NT2/D1 (cell line): ENCODE data around the gene PKMYT1.
"Not testable (repeated sequence)": the region's sequence is repeated elsewhere in the genome, so short reads cannot be mapped to it uniquely, and the experiment has no call there.

Experiments used
- DNase-seq: peaks from one replicate; pipeline ENCODE4 v3.0.0-alpha.2; 2011; ENCODE audit warnings: low read depth, low spot score
- H3K27me3 ChIP-seq: 2 replicates; pipeline ENCODE4 v1.6.0; 2011; ENCODE audit warnings: mild to moderate bottlenecking; ENCODE audit not compliant: insufficient read length, insufficient read depth
- H3K36me3 ChIP-seq: 2 replicates; pipeline ENCODE4 v1.6.1; 2011; ENCODE audit warnings: mild to moderate bottlenecking, low read length, mixed read lengths; ENCODE audit not compliant: insufficient read depth, insufficient read length
- H3K4me1 ChIP-seq: 2 replicates; pipeline ENCODE4 v1.5.1; 2011; ENCODE audit not compliant: insufficient read depth, insufficient read length
- H3K4me3 ChIP-seq: 2 replicates; pipeline ENCODE4 v1.5.1; 2011; ENCODE audit warnings: low read depth; ENCODE audit not compliant: insufficient read length
- H3K9ac ChIP-seq: 2 replicates; pipeline ENCODE4 v1.6.0; 2011; ENCODE audit warnings: low read depth; ENCODE audit not compliant: insufficient read length
- H3K9me3 ChIP-seq: 2 replicates; pipeline ENCODE4 v1.5.1; 2011; ENCODE audit warnings: mild to moderate bottlenecking, low read length; ENCODE audit not compliant: insufficient read depth
- SUZ12 ChIP-seq: IDR thresholded peaks from 2 replicates; pipeline ENCODE4 v1.6.1; 2011; ENCODE audit not compliant: insufficient read length, insufficient read depth; ENCODE audit errors: extremely low read depth
- YY1 ChIP-seq: IDR thresholded peaks from 2 replicates; pipeline ENCODE4 v1.6.1; 2011; ENCODE audit not compliant: insufficient read length, insufficient read depth
- ZNF274 ChIP-seq: IDR thresholded peaks from 2 replicates; pipeline ENCODE4 v1.6.1; 2011; ENCODE audit warnings: mild to moderate bottlenecking, low read depth, low read length

Gene PKMYT1

DNA sequence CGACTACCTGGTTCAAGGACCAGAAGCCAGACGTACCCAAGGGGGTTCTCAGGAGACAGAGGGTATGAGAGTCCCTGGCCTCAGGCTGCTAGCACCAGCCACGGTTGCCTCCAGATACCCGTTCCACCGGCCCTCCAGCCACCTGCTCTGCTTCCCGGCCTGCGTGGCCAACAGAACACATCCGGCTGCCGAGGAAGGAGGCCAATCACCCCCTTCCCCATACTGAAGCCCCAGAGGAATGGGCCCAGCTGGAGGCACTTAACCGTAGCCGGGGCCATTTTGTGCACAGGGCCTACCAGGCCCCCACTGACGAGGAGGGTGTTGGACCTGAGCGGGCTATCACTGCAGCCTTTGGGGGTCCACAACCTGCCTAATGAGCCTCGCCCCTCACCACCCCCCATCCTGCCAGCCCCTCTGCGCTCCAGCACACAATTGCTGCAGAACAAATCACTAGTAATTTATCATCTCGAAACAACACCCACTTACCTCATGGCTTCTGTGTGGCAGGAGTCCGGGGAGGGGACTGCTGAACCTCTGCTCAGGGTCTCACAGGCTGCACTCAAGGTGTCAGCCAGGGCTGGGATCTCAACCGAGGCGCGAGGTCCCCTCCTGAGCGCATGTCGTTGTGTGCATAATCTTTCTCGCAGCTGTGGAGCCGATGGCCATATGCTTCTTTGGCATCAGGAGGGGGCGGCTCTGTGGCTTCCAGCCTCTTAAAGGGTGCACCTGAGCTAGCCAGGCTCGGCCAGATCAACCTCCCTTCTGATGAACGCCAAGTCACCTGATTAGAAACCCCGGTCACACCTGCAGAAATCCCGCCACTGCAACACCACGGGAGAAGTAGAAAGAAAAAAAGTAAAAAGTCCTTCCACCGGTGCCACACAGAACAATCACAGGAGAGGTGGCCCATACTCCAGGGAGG lies 26.3 kb downstream of the PKMYT1 start:
- Histone ChIP-seq H3K9me3 (no peaks in the 10 kb centered on the region), H3K36me3 (peaks cover 14% of the 10 kb centered on the region), H3K9ac (no peak overlapping the region), H3K4me3 (no peak overlapping the region), H3K27me3 (no peaks in the 10 kb centered on the region), H3K4me1 (peaks cover 28% of the 10 kb centered on the region)
- no peak for TF ChIP-seq YY1
- no peak for TF ChIP-seq ZNF274
- TF ChIP-seq SUZ12: no peak
- DNase-seq: no peak

DNA sequence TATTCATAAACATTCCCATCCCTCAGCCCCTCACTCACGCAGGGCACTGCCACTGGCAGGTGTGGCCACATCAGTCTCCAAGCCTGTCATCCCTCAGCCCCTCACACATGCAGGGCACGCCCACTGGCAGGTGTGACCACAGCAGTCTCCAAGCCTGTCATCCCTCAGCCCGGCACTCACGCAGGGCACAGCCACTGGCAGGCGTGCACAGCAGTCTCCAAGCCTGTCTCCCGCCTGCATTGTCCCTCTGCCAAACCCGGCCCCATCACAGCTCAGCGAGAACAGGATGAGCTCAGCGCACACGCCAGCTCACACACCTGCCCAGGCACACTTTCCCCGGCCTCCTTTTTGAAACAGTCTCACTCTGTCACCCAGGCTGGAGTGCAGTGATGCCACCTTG lies 27.6 kb downstream of the PKMYT1 start:
- Histone ChIP-seq H3K36me3 (peaks cover 19% of the 10 kb centered on the region), H3K27me3 (no peaks in the 10 kb centered on the region), H3K4me3 (no peak overlapping the region), H3K4me1 (peaks cover 29% of the 10 kb centered on the region), H3K9ac (no peak overlapping the region), H3K9me3 (no peaks in the 10 kb centered on the region)
- DNase-seq: no peak
- TF ChIP-seq YY1 (no peak), SUZ12 (no peak), ZNF274 (no peak)

DNA sequence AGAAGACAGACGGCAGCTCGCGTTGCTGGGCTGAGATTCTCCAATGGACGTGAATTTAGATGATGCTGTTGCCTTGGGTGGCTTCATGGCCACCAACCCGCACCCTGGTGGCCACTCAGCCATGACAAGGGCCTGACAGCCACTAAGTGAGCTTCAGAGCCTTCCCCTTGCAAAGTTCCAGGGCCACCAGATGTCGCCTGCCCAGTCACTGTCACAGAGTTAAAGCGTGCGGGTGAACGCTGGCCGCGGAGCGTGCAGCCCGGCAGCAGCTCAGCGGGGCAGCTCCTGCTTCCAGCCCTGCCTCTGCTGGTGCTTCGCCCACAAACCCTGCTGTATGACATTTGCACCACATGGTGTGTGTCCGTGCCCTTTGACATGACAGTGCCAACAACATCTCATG lies 29.5 kb downstream of the PKMYT1 start:
- DNase-seq: no peak

DNA sequence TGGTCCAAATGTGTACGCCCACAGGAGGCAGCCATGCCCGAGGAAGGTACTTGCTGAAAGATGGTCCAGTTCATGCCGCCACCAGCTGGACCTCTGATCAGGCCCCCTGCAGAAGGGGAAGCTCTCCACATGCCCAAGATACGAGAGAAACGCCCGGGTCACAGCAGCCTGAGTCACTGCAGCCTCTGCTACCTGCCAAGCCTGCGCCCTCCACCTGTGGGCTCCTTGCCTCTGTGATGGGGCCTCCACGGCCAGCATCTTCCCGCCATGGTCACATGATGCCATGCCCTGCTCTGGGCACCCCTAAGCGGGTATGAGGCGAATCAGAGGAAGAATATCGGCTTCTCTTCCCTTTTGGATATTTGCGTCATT lies 29.9 kb downstream of the PKMYT1 start:
- Histone ChIP-seq H3K4me1 (peaks cover 13% of the 10 kb centered on the region), H3K27me3 (no peaks in the 10 kb centered on the region), H3K36me3 (peaks cover 19% of the 10 kb centered on the region), H3K9me3 (no peaks in the 10 kb centered on the region), H3K4me3 (no peak overlapping the region), H3K9ac (no peak overlapping the region)
- no peak for TF ChIP-seq ZNF274
- TF ChIP-seq YY1: no peak
- TF ChIP-seq SUZ12: no peak
- DNase-seq: no peak

More for the DNA sequence above, 29.5 kb downstream of the PKMYT1 start:
- no peak for TF ChIP-seq YY1
- no peak for TF ChIP-seq ZNF274
- no peak for TF ChIP-seq SUZ12
- no peaks in the 10 kb centered on the region for H3K27me3 ChIP-seq
- H3K9me3 ChIP-seq: no peaks in the 10 kb centered on the region
- H3K4me1 ChIP-seq: peaks cover 15% of the 10 kb centered on the region
- no peak overlapping the region for H3K4me3 ChIP-seq
- no peak overlapping the region for H3K9ac ChIP-seq
- peaks cover 19% of the 10 kb centered on the region for H3K36me3 ChIP-seq

DNA sequence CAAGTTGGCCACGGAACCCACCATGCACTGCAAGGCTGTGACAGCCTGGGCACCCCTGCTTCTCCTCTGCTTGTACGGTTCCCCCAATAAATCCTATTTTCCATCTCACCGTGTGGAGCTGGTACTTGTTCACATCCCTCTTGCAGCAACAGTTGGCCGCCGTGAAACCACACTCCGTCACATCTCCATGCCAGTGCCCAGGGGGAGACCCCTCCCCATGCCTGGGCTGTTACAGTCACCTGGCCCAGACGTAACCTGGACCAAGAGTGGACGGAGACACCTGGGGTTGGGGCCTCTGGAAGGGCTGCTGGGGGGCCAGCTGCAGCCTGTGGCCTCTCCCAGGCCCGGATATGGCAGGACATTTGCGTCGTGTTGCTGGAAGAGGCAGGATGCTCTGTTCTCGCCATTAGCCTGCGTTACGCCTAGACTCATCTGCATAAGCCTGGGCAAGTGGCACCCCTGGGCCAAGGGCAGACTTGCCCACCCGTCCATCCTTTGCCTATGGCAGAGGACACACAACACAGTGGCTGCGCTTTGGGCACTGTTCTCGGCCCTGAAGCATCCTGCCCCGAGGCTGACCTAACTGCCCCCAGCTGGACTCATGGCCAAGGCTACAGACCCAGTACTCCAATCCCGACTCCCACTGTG lies 30.4 kb downstream of the PKMYT1 start:
- Histone ChIP-seq H3K9me3 (no peaks in the 10 kb centered on the region), H3K4me1 (peaks cover 8% of the 10 kb centered on the region), H3K4me3 (no peak overlapping the region), H3K27me3 (no peaks in the 10 kb centered on the region), H3K36me3 (peaks cover 19% of the 10 kb centered on the region), H3K9ac (no peak overlapping the region)
- TF ChIP-seq SUZ12: no peak
- TF ChIP-seq ZNF274: no peak
- TF ChIP-seq YY1: no peak
- no peak for DNase-seq

DNA sequence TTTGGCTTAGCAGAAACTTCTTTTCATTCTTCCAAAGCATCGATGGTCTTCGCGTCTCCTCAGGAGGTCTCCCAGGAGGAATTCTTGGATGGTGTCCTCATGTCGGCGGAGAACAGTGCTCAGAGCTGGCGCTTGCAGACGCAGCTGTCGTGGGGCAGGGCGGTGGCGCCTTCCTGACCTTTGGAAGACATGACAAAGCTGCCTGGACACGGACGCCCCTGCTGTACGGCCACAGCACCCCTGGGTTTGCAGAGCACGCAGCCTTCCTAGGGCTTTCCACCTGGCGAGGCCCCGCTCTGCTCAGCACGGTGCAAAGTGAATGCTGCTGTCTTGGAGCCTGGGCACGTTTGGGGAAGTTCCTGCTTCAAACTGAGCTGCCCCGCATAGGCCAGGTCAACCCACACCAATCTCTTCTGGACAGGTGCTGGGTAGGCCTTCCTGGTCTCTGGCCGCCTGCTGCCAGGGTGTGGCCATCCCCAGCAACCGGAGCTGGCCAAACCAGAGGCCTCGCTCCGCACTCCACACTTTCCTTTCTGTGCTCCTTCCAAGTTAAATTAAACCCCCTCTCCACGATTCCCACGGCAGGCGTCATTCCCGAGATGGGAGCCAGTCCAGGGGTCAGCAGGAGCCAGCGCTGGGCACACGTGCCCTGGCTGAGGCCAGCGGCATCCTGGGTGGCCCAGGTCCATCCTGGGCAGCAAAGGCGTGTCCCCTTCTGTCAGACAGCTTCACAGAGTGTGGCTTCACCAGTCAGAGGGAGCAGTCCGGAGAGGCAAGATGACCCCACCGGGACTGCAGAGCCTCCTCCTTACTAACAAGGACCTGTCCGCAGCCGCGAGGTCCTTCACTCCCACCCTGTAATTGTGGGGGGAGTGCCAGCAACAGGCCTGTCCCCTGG lies 31.2 kb downstream of the PKMYT1 start:
- Histone ChIP-seq H3K27me3 (no peaks in the 10 kb centered on the region), H3K4me3 (no peak overlapping the region), H3K9me3 (no peaks in the 10 kb centered on the region), H3K36me3 (peaks cover 19% of the 10 kb centered on the region), H3K4me1 (peaks cover 3% of the 10 kb centered on the region), H3K9ac (no peak overlapping the region)
- DNase-seq: no peak
- TF ChIP-seq YY1: no peak
- TF ChIP-seq SUZ12: no peak
- TF ChIP-seq ZNF274: no peak

DNA sequence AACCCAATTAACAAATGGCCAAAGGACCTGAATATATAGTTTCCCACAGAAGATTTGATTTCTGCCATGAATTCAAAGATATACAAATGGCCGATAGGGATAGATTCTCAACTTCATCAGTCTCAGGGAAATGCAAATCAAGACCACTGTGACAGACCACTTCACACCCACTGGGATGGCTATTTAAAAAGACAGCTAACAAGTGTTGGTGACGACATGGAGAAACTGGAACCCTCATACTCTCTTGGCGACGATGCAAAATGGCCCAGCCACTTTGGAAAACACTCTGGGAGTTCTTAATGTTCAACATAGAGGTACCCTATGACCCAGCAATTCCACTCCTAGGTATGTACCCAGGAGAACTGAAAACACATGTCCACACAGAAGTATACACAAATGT lies 33.6 kb downstream of the PKMYT1 start:
- DNase-seq: no peak
- no peaks in the 10 kb centered on the region for H3K9me3 ChIP-seq
- H3K36me3 ChIP-seq: peaks cover 25% of the 10 kb centered on the region
- H3K9ac ChIP-seq: no peak overlapping the region
- TF ChIP-seq SUZ12 (no peak), ZNF274 (no peak), YY1 (no peak)
- H3K27me3 ChIP-seq: no peaks in the 10 kb centered on the region
- H3K4me3 ChIP-seq: no peak overlapping the region
- peaks cover 3% of the 10 kb centered on the region for H3K4me1 ChIP-seq

DNA sequence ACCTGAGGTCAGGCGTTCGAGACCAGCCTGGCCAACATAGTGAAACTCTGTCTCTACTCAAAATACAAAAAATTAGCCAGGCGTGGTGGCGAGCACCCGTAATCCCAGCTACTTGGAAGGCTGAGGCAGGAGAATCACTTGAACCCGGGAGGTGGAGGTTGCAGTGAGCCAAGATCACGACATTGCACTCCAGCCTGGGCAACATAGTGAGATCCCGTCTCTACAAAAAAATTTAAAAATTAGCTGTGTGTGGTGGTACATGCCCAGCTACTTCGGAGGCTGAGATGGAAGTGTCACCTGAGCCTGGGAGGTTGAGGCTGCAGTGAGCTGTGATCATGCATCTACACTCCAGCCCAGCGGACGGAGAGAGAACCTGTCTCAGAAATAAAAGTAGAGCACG lies 36.5 kb downstream of the PKMYT1 start:
- H3K4me3 ChIP-seq, H3K9me3 ChIP-seq, DNase-seq, H3K27me3 ChIP-seq, H3K4me1 ChIP-seq, H3K9ac ChIP-seq: not testable (repeated sequence)
- peaks cover 24% of the 10 kb centered on the region for H3K36me3 ChIP-seq
